H1 (cell line): Measurements from ENCODE around the gene MCMBP. TPM values are rescaled to one million over a fixed set of nuclear protein-coding genes. Genes with fewer than 3 reads are reported as not detected.

Experiments used
- GABPA ChIP-seq: IDR thresholded peaks from 2 replicates; pipeline ENCODE4 v1.6.1; 2011; ENCODE audit warnings: mild to moderate bottlenecking, low read length, moderate library complexity, borderline replicate concordance; ENCODE audit not compliant: insufficient read depth
- RAD21 ChIP-seq, 2 experiments: IDR thresholded peaks in 1 of 2; conservative IDR thresholded peaks in 1 of 2; 2 replicates each; pipeline ENCODE4 v1.6.1; 2011; ENCODE audit warnings: low read depth in 2 of 2, low read length in 2 of 2, improper control_type of control experiment in 1 of 2, inconsistent platforms in 1 of 2, mild to moderate bottlenecking in 1 of 2, moderate library complexity in 1 of 2
- TBP ChIP-seq: IDR thresholded peaks from 2 replicates; pipeline ENCODE4 v1.6.1; 2011; ENCODE audit warnings: low read depth, low read length, improper control_type of control experiment
- polyA plus RNA-seq, 7 experiments: library from polyadenylated mRNA; depleted of rRNA in 3 of 7; stranded (reverse) in 5 of 7; unstranded in 2 of 7; fragments of >200 nt in 5 of 7; fragments of 200-250 nt in 2 of 7; gene quantifications; 1 replicate in 5 of 7; 2 replicates in 1 of 7; 4 replicates in 1 of 7; pipeline versions ENCODE4 v1.2.1 to v1.2.3, GENCODE V29; 2011 to 2013; ENCODE audit warnings: missing spikeins in 2 of 7, mixed read lengths in 2 of 7
- total RNA-seq: library from RNA; stranded (reverse); fragmentation: NEBNext Ultra II Directional; extraction: Animal tissue kit (Norgen Biotek cat#: 25700); gene quantifications from 2 replicates; pipeline ENCODE4 v1.2.1, GENCODE V29; 2021
- TF ChIP-seq, protein P1 (sequence below): fragments of 300-600 bp; sonication (generic); IDR thresholded peaks from 2 replicates; pipeline ENCODE4 v1.7.1; 2012; ENCODE audit warnings: low read length, moderate library complexity, mild to moderate bottlenecking, inconsistent platforms; ENCODE audit not compliant: insufficient replicate concordance

Gene MCMBP
- total and polyA plus RNA-seq, 2 of the 8 experiments (the other 6 are each of a cell fraction or from before 2014, with no cell fraction given): 67.3 to 81.7 TPM

GRCh38 chr10:119807960-119808697 lies 64.5 kb downstream of the MCMBP start (continued):
- no peak for TF ChIP-seq GABPA
- no peak for TF ChIP-seq TBP
- TF ChIP-seq RAD21 (IDR thresholded peaks at IDR 0.05 in 1 of 2, conservative IDR thresholded peaks at IDR 0.05 in 1 of 2; ENCODE audit: low read depth in 2 of 2, low read length in 2 of 2): no peak
- TF ChIP-seq, protein P1, sequence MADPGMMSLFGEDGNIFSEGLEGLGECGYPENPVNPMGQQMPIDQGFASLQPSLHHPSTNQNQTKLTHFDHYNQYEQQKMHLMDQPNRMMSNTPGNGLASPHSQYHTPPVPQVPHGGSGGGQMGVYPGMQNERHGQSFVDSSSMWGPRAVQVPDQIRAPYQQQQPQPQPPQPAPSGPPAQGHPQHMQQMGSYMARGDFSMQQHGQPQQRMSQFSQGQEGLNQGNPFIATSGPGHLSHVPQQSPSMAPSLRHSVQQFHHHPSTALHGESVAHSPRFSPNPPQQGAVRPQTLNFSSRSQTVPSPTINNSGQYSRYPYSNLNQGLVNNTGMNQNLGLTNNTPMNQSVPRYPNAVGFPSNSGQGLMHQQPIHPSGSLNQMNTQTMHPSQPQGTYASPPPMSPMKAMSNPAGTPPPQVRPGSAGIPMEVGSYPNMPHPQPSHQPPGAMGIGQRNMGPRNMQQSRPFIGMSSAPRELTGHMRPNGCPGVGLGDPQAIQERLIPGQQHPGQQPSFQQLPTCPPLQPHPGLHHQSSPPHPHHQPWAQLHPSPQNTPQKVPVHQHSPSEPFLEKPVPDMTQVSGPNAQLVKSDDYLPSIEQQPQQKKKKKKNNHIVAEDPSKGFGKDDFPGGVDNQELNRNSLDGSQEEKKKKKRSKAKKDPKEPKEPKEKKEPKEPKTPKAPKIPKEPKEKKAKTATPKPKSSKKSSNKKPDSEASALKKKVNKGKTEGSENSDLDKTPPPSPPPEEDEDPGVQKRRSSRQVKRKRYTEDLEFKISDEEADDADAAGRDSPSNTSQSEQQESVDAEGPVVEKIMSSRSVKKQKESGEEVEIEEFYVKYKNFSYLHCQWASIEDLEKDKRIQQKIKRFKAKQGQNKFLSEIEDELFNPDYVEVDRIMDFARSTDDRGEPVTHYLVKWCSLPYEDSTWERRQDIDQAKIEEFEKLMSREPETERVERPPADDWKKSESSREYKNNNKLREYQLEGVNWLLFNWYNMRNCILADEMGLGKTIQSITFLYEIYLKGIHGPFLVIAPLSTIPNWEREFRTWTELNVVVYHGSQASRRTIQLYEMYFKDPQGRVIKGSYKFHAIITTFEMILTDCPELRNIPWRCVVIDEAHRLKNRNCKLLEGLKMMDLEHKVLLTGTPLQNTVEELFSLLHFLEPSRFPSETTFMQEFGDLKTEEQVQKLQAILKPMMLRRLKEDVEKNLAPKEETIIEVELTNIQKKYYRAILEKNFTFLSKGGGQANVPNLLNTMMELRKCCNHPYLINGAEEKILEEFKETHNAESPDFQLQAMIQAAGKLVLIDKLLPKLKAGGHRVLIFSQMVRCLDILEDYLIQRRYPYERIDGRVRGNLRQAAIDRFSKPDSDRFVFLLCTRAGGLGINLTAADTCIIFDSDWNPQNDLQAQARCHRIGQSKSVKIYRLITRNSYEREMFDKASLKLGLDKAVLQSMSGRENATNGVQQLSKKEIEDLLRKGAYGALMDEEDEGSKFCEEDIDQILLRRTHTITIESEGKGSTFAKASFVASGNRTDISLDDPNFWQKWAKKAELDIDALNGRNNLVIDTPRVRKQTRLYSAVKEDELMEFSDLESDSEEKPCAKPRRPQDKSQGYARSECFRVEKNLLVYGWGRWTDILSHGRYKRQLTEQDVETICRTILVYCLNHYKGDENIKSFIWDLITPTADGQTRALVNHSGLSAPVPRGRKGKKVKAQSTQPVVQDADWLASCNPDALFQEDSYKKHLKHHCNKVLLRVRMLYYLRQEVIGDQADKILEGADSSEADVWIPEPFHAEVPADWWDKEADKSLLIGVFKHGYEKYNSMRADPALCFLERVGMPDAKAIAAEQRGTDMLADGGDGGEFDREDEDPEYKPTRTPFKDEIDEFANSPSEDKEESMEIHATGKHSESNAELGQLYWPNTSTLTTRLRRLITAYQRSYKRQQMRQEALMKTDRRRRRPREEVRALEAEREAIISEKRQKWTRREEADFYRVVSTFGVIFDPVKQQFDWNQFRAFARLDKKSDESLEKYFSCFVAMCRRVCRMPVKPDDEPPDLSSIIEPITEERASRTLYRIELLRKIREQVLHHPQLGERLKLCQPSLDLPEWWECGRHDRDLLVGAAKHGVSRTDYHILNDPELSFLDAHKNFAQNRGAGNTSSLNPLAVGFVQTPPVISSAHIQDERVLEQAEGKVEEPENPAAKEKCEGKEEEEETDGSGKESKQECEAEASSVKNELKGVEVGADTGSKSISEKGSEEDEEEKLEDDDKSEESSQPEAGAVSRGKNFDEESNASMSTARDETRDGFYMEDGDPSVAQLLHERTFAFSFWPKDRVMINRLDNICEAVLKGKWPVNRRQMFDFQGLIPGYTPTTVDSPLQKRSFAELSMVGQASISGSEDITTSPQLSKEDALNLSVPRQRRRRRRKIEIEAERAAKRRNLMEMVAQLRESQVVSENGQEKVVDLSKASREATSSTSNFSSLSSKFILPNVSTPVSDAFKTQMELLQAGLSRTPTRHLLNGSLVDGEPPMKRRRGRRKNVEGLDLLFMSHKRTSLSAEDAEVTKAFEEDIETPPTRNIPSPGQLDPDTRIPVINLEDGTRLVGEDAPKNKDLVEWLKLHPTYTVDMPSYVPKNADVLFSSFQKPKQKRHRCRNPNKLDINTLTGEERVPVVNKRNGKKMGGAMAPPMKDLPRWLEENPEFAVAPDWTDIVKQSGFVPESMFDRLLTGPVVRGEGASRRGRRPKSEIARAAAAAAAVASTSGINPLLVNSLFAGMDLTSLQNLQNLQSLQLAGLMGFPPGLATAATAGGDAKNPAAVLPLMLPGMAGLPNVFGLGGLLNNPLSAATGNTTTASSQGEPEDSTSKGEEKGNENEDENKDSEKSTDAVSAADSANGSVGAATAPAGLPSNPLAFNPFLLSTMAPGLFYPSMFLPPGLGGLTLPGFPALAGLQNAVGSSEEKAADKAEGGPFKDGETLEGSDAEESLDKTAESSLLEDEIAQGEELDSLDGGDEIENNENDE: no peak
